ENCODE results near the gene LRRC40. TPM values are rescaled to one million over a fixed set of nuclear protein-coding genes. Genes with fewer than 3 reads are reported as not detected.

LRRC40 gene
- polyA plus RNA-seq, 1 donor from 2014 or later, result 107 TPM

- TF ChIP-seq EZH2 (IDR thresholded peaks at IDR 0.05; ENCODE audit: borderline replicate concordance, insufficient read depth, low read length, poor library complexity, severe bottlenecking) (no peak), MXI1 (conservative IDR thresholded peaks at IDR 0.05; ENCODE audit: poor library complexity, severe bottlenecking) (no peak), RAD21 (conservative IDR thresholded peaks at IDR 0.05) (no peak), POLR2AphosphoS5 (IDR thresholded peaks at IDR 0.05) (no peak), SMC3 (conservative IDR thresholded peaks at IDR 0.05; ENCODE audit: poor library complexity) (no peak)
- Histone ChIP-seq H4K20me1 (ENCODE audit: insufficient read depth) (no peaks in the 10 kb centered on the region), H3K79me2 (replicated peaks; ENCODE audit: insufficient read depth, low read length) (no peaks in the 10 kb centered on the region), H3K9ac (ENCODE audit: low read length) (no peak overlapping the region), H3K36me3 (ENCODE audit: insufficient read depth, low read length) (no peaks in the 10 kb centered on the region), H3K9me3 (ENCODE audit: low read length) (no peaks in the 10 kb centered on the region), H2AFZ (ENCODE audit: low read depth, low read length) (no peak overlapping the region), H3K27ac (ENCODE audit: low read length) (no peak overlapping the region), H3K4me2 (ENCODE audit: low read length) (no peak overlapping the region), H3K9me2 (ENCODE audit: insufficient read depth, low read length) (no peaks in the 10 kb centered on the region), H3K4me3 (ENCODE audit: low read length) (no peak overlapping the region), H3K27me3 (ENCODE audit: insufficient read depth, low read depth, low read length) (no peaks in the 10 kb centered on the region), H3F3A (ENCODE audit: insufficient read depth, low read length, poor library complexity, severe bottlenecking) (no peaks in the 10 kb centered on the region)
These were observed 103.6 kb downstream of the LRRC40 start for GRCh38 chr1:70101774-70102173.

- Histone ChIP-seq H3K36me3 (ENCODE audit: insufficient read depth, low read length) (no peaks in the 10 kb centered on the region), H3K4me2 (ENCODE audit: low read length) (no peak overlapping the region), H3K9ac (ENCODE audit: low read length) (no peak overlapping the region), H3K27me3 (ENCODE audit: insufficient read depth, low read depth, low read length) (no peaks in the 10 kb centered on the region), H4K20me1 (ENCODE audit: insufficient read depth) (no peaks in the 10 kb centered on the region), H3K9me2 (ENCODE audit: insufficient read depth, low read length) (no peaks in the 10 kb centered on the region), H2AFZ (ENCODE audit: low read depth, low read length) (no peak overlapping the region), H3K4me3 (ENCODE audit: low read length) (no peak overlapping the region), H3F3A (ENCODE audit: insufficient read depth, low read length, poor library complexity, severe bottlenecking) (no peaks in the 10 kb centered on the region), H3K79me2 (replicated peaks; ENCODE audit: insufficient read depth, low read length) (no peaks in the 10 kb centered on the region), H3K27ac (ENCODE audit: low read length) (no peak overlapping the region), H3K9me3 (ENCODE audit: low read length) (no peaks in the 10 kb centered on the region)
- no peak for TF ChIP-seq POLR2AphosphoS5 (IDR thresholded peaks at IDR 0.05)
- TF ChIP-seq EZH2 (IDR thresholded peaks at IDR 0.05; ENCODE audit: borderline replicate concordance, insufficient read depth, low read length, poor library complexity, severe bottlenecking), result no peak
- no peak for TF ChIP-seq EP300 (conservative IDR thresholded peaks at IDR 0.05; ENCODE audit: poor library complexity, severe bottlenecking)
- no peak for TF ChIP-seq CTCF (IDR thresholded peaks at IDR 0.05; ENCODE audit: poor library complexity, severe bottlenecking)
- no peak for TF ChIP-seq MXI1 (conservative IDR thresholded peaks at IDR 0.05; ENCODE audit: poor library complexity, severe bottlenecking)
- no peak for TF ChIP-seq RAD21 (conservative IDR thresholded peaks at IDR 0.05)
- no peak for TF ChIP-seq TAF1 (IDR thresholded peaks at IDR 0.05; ENCODE audit: low read depth)
- TF ChIP-seq SMC3 (conservative IDR thresholded peaks at IDR 0.05; ENCODE audit: poor library complexity), result no peak
- no peak for TF ChIP-seq REST (IDR thresholded peaks at IDR 0.05; ENCODE audit: borderline replicate concordance)
These were observed 104.1 kb downstream of the LRRC40 start for GRCh38 chr1:70101231-70101630.

Small RNAs within 50 kb of the gene (small RNA-seq; reads per million reads assigned to genes)
- 0 to 0.03 (median 0) reads per million in 3 experiments for gene RN7SL242P

Other genes with a start within 250 kb of the LRRC40 start
- gene SRSF11, start 15.8 kb upstream of the LRRC40 start, polyA plus RNA-seq, result 443 and 514 TPM in 2 replicates
- 52.7 and 53.3 TPM in 2 replicates for gene ANKRD13C, start 149.1 kb upstream of the LRRC40 start, polyA plus RNA-seq
- 10.0 and 11.2 TPM in 2 replicates for gene CTH, start 205.7 kb upstream of the LRRC40 start, polyA plus RNA-seq

Measured in neural cell (in vitro differentiated cells).